ENCODE measurements around the gene RACK1. TPM values are rescaled to one million over a fixed set of nuclear protein-coding genes. Genes with fewer than 3 reads are reported as not detected.
"Not testable (repeated sequence)": the region's sequence is repeated elsewhere in the genome, so short reads cannot be mapped to it uniquely, and the experiment has no call there.

The RACK1 gene
- 4,909 and 5,323 TPM in 2 replicates for total RNA-seq

- Histone ChIP-seq H3K27me3 (ENCODE audit: control insufficient read depth, insufficient read depth, low read length) (no peaks in the 10 kb centered on the region), H3K4me3 (ENCODE audit: low read depth, low read length) (peak within 1 kb of the TSS; percentile 78), H3K36me3 (ENCODE audit: control insufficient read depth, insufficient read depth, low read length) (peaks cover 2% of the 10 kb centered on the region)
- peak; percentile 49 for DNase-seq (ENCODE audit: low read depth)
- TF ChIP-seq, protein P1, sequence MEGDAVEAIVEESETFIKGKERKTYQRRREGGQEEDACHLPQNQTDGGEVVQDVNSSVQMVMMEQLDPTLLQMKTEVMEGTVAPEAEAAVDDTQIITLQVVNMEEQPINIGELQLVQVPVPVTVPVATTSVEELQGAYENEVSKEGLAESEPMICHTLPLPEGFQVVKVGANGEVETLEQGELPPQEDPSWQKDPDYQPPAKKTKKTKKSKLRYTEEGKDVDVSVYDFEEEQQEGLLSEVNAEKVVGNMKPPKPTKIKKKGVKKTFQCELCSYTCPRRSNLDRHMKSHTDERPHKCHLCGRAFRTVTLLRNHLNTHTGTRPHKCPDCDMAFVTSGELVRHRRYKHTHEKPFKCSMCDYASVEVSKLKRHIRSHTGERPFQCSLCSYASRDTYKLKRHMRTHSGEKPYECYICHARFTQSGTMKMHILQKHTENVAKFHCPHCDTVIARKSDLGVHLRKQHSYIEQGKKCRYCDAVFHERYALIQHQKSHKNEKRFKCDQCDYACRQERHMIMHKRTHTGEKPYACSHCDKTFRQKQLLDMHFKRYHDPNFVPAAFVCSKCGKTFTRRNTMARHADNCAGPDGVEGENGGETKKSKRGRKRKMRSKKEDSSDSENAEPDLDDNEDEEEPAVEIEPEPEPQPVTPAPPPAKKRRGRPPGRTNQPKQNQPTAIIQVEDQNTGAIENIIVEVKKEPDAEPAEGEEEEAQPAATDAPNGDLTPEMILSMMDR (IDR thresholded peaks at IDR 0.05; ENCODE audit: insufficient read depth, low read length, poor library complexity, severe bottlenecking) = no peak
These were observed at the start of gene RACK1 for GRCh38 chr5:181243564-181244343. TSS of gene RACK1 (minus strand) at chr5:181243906. CDS start at chr5:181243800, 106 bp downstream.

DNA sequence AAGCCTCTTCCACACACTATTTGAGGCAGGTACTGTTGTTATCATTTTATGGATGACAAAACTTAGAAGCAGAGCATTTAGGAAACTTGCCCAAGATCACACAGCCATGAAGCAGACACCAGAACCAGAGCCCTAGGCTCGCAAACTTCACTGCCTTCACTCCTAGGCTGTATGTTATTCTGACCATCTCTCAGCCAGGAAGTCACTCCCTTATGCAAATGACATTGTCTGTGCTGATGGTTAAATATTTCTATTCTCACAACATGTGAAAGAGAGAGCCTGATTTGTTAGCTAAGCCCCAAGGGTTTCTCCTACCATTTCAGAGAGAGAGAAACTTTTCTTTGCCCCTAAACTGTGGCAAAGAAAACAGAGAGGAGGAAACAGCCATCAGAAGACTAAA lies 43.6 kb upstream of the RACK1 start:
- not testable (repeated sequence) for H3K36me3 ChIP-seq (ENCODE audit: control insufficient read depth, insufficient read depth, low read length); H3K27me3 ChIP-seq (ENCODE audit: control insufficient read depth, insufficient read depth, low read length); H3K4me3 ChIP-seq (ENCODE audit: low read depth, low read length); DNase-seq (ENCODE audit: low read depth)

DNA sequence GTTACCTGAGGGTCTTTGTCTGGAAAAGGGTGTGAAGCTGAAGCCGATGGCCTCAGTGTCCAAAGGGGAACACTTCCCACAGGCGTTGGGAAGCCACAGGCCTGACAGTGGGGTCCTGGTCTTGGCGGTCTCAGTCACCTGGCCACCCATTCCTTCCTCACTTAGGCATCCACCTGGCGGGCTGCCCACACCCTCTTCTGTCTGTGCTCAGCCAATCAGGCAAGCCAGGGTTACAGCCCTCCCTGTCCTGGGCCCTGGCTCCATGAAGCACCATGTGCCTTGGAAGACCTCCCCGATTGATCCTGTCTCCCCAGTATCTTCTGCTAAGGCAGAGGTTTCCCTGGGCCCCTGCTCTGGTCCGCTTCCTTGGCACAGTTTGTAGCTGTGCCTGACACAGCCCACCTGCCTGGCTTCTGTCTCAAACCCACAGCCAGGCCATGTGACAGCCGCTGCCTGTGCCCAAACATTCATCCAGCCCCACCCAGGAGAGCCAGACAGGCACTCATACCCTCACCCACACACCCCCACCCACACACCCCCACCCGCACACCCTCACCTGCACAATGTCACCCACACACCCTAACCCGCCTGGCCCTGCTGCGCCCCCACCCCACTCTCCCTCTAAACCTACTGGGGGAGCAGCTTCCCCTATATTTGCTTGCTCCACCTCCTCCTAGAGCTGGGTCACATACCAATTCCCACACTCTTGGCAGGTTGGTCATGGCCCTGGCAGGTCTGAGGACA lies 42.4 kb upstream of the RACK1 start:
- not testable (repeated sequence) for H3K36me3 ChIP-seq (ENCODE audit: control insufficient read depth, insufficient read depth, low read length); H3K27me3 ChIP-seq (ENCODE audit: control insufficient read depth, insufficient read depth, low read length); H3K4me3 ChIP-seq (ENCODE audit: low read depth, low read length); DNase-seq (ENCODE audit: low read depth)

DNA sequence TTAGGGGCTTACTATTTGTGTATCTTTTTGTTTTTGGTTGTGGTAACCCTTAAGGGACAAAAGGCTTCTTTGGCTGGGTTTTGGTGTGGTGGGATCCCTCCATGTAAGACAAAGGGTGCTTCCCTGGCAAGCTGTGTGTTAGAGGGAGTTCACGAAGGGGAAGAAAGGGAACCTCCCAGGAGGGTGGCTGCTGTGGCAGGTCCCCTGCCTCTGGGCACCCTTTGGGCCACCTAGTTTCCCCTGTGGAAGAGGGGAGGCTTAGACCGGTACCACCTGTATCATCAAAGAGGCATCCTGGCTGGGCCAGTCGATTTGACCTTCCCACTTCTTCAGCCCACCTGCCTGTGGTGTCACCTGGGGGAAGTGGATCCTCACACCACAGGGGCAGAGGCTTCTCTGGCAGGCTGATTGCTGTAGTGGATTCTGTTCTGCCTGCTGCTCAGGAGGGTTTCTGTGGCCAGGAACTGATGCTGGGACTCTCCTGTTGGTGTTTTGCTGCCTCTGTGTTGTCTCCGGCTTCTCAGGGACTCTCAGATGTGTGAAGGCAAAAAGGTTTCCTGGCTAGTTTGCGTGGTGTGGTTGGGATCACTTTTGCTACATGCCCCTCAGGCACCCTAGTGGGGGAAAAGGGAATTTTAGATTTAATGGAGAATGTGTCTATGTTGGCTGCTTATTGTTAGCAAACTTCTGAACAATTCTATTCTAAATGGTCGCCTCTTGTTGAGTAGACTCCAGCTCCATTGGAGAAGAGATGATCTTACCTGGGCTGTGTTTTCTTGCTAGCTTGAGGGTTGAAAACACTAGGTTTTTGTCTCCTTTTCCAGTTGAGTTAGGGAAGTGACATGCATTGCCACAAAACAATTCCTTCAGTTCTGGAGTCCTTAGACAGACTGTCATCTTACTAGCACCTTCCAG lies 40.4 kb upstream of the RACK1 start:
- H3K4me3 ChIP-seq (ENCODE audit: low read depth, low read length); H3K36me3 ChIP-seq (ENCODE audit: control insufficient read depth, insufficient read depth, low read length); DNase-seq (ENCODE audit: low read depth); H3K27me3 ChIP-seq (ENCODE audit: control insufficient read depth, insufficient read depth, low read length): not testable (repeated sequence)

DNA sequence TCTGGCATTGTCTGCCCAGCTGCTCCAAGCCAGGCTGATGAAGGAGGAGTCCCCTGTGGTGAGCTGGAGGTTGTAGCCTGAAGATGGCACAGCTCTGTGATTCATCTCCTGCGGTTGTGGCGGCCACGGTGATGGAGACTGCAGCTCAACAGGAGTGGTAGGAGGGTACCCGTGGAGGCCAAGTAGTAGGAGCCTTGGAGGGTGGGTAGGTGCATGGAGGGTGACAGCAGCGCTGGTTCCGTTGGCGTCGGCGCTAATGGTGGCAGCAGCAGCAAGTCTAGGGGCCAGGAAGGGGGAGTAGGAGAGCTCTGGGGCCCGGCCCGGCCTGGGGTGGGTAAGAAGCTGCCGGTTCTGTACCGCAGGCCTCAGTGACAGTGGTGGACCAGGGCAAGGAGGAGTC lies 39.6 kb upstream of the RACK1 start:
- no peaks in the 10 kb centered on the region for H3K36me3 ChIP-seq (ENCODE audit: control insufficient read depth, insufficient read depth, low read length)
- TF ChIP-seq, protein P1 (IDR thresholded peaks at IDR 0.05; ENCODE audit: insufficient read depth, low read length, poor library complexity, severe bottlenecking) = no peak
- no peaks in the 10 kb centered on the region for H3K27me3 ChIP-seq (ENCODE audit: control insufficient read depth, insufficient read depth, low read length)
- no peak for DNase-seq (ENCODE audit: low read depth)
- H3K4me3 ChIP-seq (ENCODE audit: low read depth, low read length) = no peak overlapping the region

DNA sequence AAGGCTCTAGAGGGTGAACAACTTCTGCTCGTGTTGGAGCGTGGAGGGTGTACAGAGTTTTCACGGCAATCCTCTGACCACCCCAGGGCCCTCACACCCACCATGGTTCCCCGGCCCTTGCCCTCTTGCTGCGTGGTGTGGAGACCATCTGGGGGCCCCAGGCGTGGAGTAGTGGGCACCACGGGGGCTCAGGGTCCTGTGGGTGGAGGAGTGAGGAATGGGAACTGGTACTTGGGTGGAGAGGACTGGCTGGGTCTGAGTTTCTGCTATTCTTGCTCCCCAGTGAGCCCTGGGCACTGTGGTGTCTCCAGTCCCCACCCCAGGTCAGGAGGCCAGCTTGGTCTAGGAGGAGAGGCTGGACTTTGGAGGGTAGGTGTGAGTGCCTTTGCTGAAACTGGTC lies 39.2 kb upstream of the RACK1 start:
- no peak for DNase-seq (ENCODE audit: low read depth)
- TF ChIP-seq, protein P1 (IDR thresholded peaks at IDR 0.05; ENCODE audit: insufficient read depth, low read length, poor library complexity, severe bottlenecking) = no peak
- Histone ChIP-seq H3K4me3 (ENCODE audit: low read depth, low read length) (no peak overlapping the region), H3K27me3 (ENCODE audit: control insufficient read depth, insufficient read depth, low read length) (no peaks in the 10 kb centered on the region), H3K36me3 (ENCODE audit: control insufficient read depth, insufficient read depth, low read length) (no peaks in the 10 kb centered on the region)

- not testable (repeated sequence) for H3K36me3 ChIP-seq (ENCODE audit: control insufficient read depth, insufficient read depth, low read length); H3K4me3 ChIP-seq (ENCODE audit: low read depth, low read length); DNase-seq (ENCODE audit: low read depth); H3K27me3 ChIP-seq (ENCODE audit: control insufficient read depth, insufficient read depth, low read length)
These were observed 38.7 kb upstream of the RACK1 start for GRCh38 chr5:181282415-181282814.

All from kidney epithelial cell (primary cell).